HEK293T (cell line): ENCODE measurements around the gene SLC16A8.
A peak's percentile ranks its signal among the peaks of the same experiment; 100 is the strongest.

Experiments
- CTCF ChIA-PET: fragments of 350-600 bp; formaldehyde crosslinking; extraction: SDS; loops from one replicate; lab custom pipeline; 2021; ENCODE audit warnings: antibody characterized with exemption, inconsistent platforms; lab: Yijun Ruan, JAX
- POLR2A ChIA-PET: fragments of 350-600 bp; formaldehyde crosslinking; extraction: SDS; loops from one replicate; lab custom pipeline; 2020; ENCODE audit warnings: antibody characterized with exemption, inconsistent platforms; lab: Yijun Ruan, JAX
- DNase-seq: peaks from one replicate; pipeline ENCODE4 v3.0.0; 2012; ENCODE audit warnings: mixed read lengths; ENCODE audit errors: extremely low spot score
- ARNT ChIP-seq: fragments of 450-650 bp; IDR thresholded peaks from 2 replicates; pipeline ENCODE4 v1.6.1; 2017; ENCODE audit warnings: mild to moderate bottlenecking
- BHLHE40 ChIP-seq: fragments of 450-650 bp; IDR thresholded peaks from 2 replicates; pipeline ENCODE4 v1.6.1; 2016; ENCODE audit warnings: mild to moderate bottlenecking, moderate library complexity, borderline replicate concordance
- CTBP1 ChIP-seq: fragments of 450-650 bp; IDR thresholded peaks from 2 replicates; pipeline ENCODE4 v1.6.1; 2016; ENCODE audit warnings: borderline replicate concordance
- ELF4 ChIP-seq: fragments of 450-650 bp; IDR thresholded peaks from 2 replicates; pipeline ENCODE4 v1.6.1; 2017; ENCODE audit warnings: antibody characterized with exemption
- FOXA1 ChIP-seq: fragments of 450-650 bp; IDR thresholded peaks from 2 replicates; pipeline ENCODE4 v1.6.1; 2016; ENCODE audit warnings: mild to moderate bottlenecking
- FOXK2 ChIP-seq: fragments of 450-650 bp; IDR thresholded peaks from 2 replicates; pipeline ENCODE4 v1.6.1; 2016; ENCODE audit warnings: mild to moderate bottlenecking
- FOXM1 ChIP-seq: fragments of 450-650 bp; IDR thresholded peaks from 2 replicates; pipeline ENCODE4 v1.6.1; 2017; ENCODE audit warnings: mild to moderate bottlenecking, borderline replicate concordance
- HDGF ChIP-seq: fragments of 450-650 bp; IDR thresholded peaks from 2 replicates; pipeline ENCODE4 v1.6.1; 2017; ENCODE audit warnings: antibody characterized with exemption, borderline replicate concordance
- L3MBTL2 ChIP-seq: fragments of 450-650 bp; conservative IDR thresholded peaks from 2 replicates; pipeline ENCODE4 v1.6.1; 2016; ENCODE audit warnings: mild to moderate bottlenecking
- NFRKB ChIP-seq: fragments of 450-650 bp; IDR thresholded peaks from 2 replicates; pipeline ENCODE4 v1.6.1; 2016; ENCODE audit warnings: mild to moderate bottlenecking, moderate library complexity
- PKNOX1 ChIP-seq: fragments of 450-650 bp; IDR thresholded peaks from 2 replicates; pipeline ENCODE4 v1.6.1; 2016
- SP1 ChIP-seq: fragments of 450-650 bp; IDR thresholded peaks from 2 replicates; pipeline ENCODE4 v1.6.1; 2017
- SUZ12 ChIP-seq: fragments of 450-650 bp; IDR thresholded peaks from 2 replicates; pipeline ENCODE4 v1.6.1; 2016; ENCODE audit warnings: mild to moderate bottlenecking
- TARDBP ChIP-seq: fragments of 450-650 bp; IDR thresholded peaks from 2 replicates; pipeline ENCODE4 v1.6.1; 2016
- ZNF384 ChIP-seq: fragments of 450-650 bp; IDR thresholded peaks from 2 replicates; pipeline ENCODE4 v1.6.1; 2016

The SLC16A8 gene

DNA sequence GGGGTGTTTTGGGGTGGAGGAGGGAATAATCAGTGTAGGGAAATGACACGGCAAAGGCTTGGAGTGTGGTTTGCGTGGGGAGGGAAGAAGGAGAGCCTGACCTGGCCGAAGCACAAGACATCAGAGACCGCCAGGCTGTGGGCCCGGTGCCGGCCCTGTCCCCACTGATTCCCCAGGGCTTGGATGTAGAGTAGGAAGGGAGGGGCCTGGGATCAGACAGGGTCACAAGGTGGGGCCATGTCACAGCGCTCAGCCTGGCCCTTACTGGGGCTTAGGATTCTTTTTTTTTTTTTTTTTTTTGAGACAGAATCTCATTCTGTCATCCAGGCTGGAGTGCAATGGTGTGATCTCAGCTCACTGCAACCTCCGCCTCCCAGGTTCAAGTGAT lies 17.0 kb downstream of the SLC16A8 start:
- CTCF ChIA-PET: no interaction called here
- POLR2A ChIA-PET: no interaction called here
- no peak for DNase-seq
- TF ChIP-seq FOXK2 (no peak), CTBP1 (no peak), ARNT (no peak), L3MBTL2 (no peak)

GRCh38 chr22:38066381-38067027 lies 17.5 kb downstream of the SLC16A8 start:
- TF ChIP-seq FOXK2: no peak
- TF ChIP-seq FOXM1: no peak
- TF ChIP-seq PKNOX1: no peak
- POLR2A ChIA-PET: no interaction called here
- DNase-seq: no peak
- CTCF ChIA-PET: no interaction called here

GRCh38 chr22:38065539-38065938 lies 18.4 kb downstream of the SLC16A8 start:
- TF ChIP-seq L3MBTL2: no peak
- TF ChIP-seq PKNOX1: no peak
- TF ChIP-seq SUZ12: no peak
- TF ChIP-seq SP1: no peak
- no peak for TF ChIP-seq HDGF
- TF ChIP-seq BHLHE40: no peak
- TF ChIP-seq ARNT: no peak
- TF ChIP-seq FOXA1: no peak
- no peak for TF ChIP-seq TARDBP
- no peak for TF ChIP-seq FOXK2
- ChIA-PET POLR2A (no interaction called here), CTCF (no interaction called here)
- DNase-seq: no peak

GRCh38 chr22:38062791-38063190 lies 21.2 kb downstream of the SLC16A8 start:
- DNase-seq: no peak
- TF ChIP-seq SUZ12 (no peak), HDGF (no peak), FOXM1 (no peak), BHLHE40 (no peak), SP1 (no peak), NFRKB (no peak), L3MBTL2 (no peak), CTBP1 (no peak), PKNOX1 (no peak), ZNF384 (no peak), ELF4 (no peak)
- ChIA-PET CTCF (no interaction called here), POLR2A (no interaction called here)

GRCh38 chr22:38056969-38057891 lies 26.8 kb downstream of the SLC16A8 start, which contains the start of gene PICK1:
TSS of gene PICK1 (plus strand) at chr22:38057404. CDS start at chr22:38057810, 406 bp downstream.
- DNase-seq: peak; percentile 97
- ChIA-PET CTCF (no interaction called here), POLR2A (interaction anchor here (0.6 to 1.5 kb wide), 4 partner anchors 11 to 155 kb away, joined by 3 to 5 read pairs (median 3); no protein-coding TSS in a partner anchor)
- TF ChIP-seq FOXM1 (no peak), ELF4 (peak; percentile 91), L3MBTL2 (peak; percentile 66)

DNA sequence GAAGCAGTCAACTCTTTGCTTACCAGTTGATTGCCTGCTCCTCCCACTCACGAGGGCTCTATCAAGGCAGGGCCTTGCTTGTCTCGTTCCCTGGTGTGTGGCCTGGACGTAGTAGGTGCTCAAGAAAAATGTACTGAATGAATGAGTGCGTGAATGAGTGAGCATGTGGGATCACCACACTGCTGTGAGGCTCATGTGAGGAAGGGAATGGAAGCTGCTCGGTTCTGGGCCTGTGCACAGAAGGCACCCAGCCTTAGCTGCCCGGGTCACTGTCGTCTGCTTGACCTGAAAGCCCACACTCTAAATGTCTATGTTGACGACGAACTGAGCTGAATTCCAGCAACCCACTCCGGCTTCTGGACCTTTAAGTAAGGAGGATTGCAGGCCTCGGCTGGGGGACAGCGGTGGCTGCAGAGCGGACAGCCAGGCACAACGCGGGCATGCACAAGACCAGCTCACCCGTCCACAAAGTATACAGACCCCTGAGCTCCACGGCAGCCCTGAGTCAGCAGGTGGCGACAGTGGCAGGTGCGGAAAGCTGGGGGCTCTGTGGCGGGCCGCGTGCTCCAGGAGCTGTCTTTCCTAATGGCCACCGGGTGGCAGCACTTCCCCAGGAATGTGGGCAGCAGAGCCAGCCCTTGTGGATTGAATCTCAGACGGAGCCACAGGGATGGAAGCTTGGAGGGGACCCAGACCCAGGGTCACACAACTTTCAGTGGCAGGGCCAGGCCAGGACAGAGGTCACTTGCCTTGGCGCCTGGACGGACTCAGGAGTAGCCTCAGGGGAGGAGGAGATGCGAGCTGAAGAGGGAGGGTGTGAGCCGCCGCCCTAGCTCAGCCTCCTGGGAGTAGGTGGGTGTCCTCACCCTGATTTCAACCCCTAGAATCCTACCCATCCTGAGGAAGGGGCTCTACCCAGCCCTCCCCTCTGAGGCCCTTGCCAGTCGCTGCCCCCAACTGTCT lies 31.8 kb downstream of the SLC16A8 start:
- TF ChIP-seq BHLHE40 (no peak), L3MBTL2 (0 out of 2 replicates have a peak, but pooled peaks have one; percentile 36), FOXM1 (no peak)
- CTCF ChIA-PET: interaction anchor here (0.6 to 2.3 kb wide), 24 partner anchors 9 to 711 kb away, joined by 3 to 15 read pairs (median 4); partner anchors contain the start of gene BAIAP2L2
- peak; percentile 96 for DNase-seq
- POLR2A ChIA-PET: interaction anchor here (1.0 kb wide), 1 partner anchor 130 kb away, joined by 3 read pairs; the partner anchor contains the start of gene PLA2G6
